Keratinocyte (primary cell): Measurements from ENCODE around the gene EXOC4. TPM values are rescaled to one million over a fixed set of nuclear protein-coding genes. Genes with fewer than 3 reads are reported as not detected.

ENCODE experiments used
- DNase-seq: peaks from one replicate; pipeline ENCODE4 v3.0.0-alpha.2; 2011; ENCODE audit warnings: low read depth, missing footprints, low spot score
- FAIRE-seq: peaks from 2 replicates; lab custom pipeline; 2011; peaks lifted over from hg19 to GRCh38; lab: Jason Lieb, UNC
- H2AFZ ChIP-seq: 2 replicates; pipeline ENCODE4 v1.6.0; 2012; ENCODE audit warnings: low read length, control low read depth, inconsistent platforms; ENCODE audit not compliant: control insufficient read depth
- H3K27ac ChIP-seq: 2 replicates; pipeline ENCODE4 v1.5.1; 2011; ENCODE audit warnings: low read length; ENCODE audit not compliant: control insufficient read depth, insufficient read depth
- H3K27me3 ChIP-seq: 3 replicates; pipeline ENCODE4 v1.6.0; 2011; ENCODE audit warnings: low read length; ENCODE audit not compliant: control insufficient read depth, insufficient read depth; ENCODE audit errors: extremely low read depth
- H3K36me3 ChIP-seq, 2 experiments: 2 replicates in 1 of 2; 3 replicates in 1 of 2; pipeline ENCODE4 v1.5.1; 2011; ENCODE audit warnings: low read length in 2 of 2, mild to moderate bottlenecking in 1 of 2; ENCODE audit not compliant: control insufficient read depth in 2 of 2, insufficient read depth in 2 of 2; ENCODE audit errors: extremely low read depth in 1 of 2
- H3K4me1 ChIP-seq: 3 replicates; pipeline ENCODE4 v1.5.1; 2011; ENCODE audit warnings: low read length; ENCODE audit not compliant: control insufficient read depth, insufficient read depth; ENCODE audit errors: extremely low read depth
- H3K4me2 ChIP-seq: 3 replicates; pipeline ENCODE4 v1.6.0; 2011; ENCODE audit warnings: low read depth, low read length; ENCODE audit not compliant: control insufficient read depth, insufficient read depth; ENCODE audit errors: extremely low read depth
- H3K4me3 ChIP-seq, 3 experiments: fragments of 200-600 bp in 1 of 3; sonication (generic) in 1 of 3; 2 replicates in 2 of 3; 3 replicates in 1 of 3; pipeline ENCODE4 v1.5.1; 2011 to 2016; ENCODE audit warnings: low read length in 3 of 3, mild to moderate bottlenecking in 3 of 3, control low read depth in 2 of 3, inconsistent platforms in 1 of 3, low read depth in 1 of 3, mixed read lengths in 1 of 3, mixed run types in 1 of 3, moderate library complexity in 1 of 3; ENCODE audit not compliant: control insufficient read depth in 2 of 3, insufficient read depth in 2 of 3; ENCODE audit errors: extremely low read depth in 1 of 3
- H3K79me2 ChIP-seq: 2 replicates; pipeline ENCODE4 v1.6.0; 2012; ENCODE audit warnings: low read length; ENCODE audit not compliant: control insufficient read depth, insufficient read depth
- H3K9ac ChIP-seq: 3 replicates; pipeline ENCODE4 v1.6.0; 2011; ENCODE audit warnings: low read length; ENCODE audit not compliant: control insufficient read depth, insufficient read depth; ENCODE audit errors: extremely low read depth
- H3K9me1 ChIP-seq: 3 replicates; pipeline ENCODE4 v1.6.0; 2011; ENCODE audit warnings: low read length; ENCODE audit not compliant: control insufficient read depth, insufficient read depth; ENCODE audit errors: extremely low read depth
- H3K9me3 ChIP-seq: 2 replicates; pipeline ENCODE4 v1.5.1; 2012; ENCODE audit warnings: low read depth, low read length; ENCODE audit not compliant: control insufficient read depth
- H4K20me1 ChIP-seq: 3 replicates; pipeline ENCODE4 v1.6.0; 2011; ENCODE audit warnings: low read length; ENCODE audit not compliant: control insufficient read depth, insufficient read depth; ENCODE audit errors: extremely low read depth
- CTCF ChIP-seq, 3 experiments: IDR thresholded peaks in 1 of 3; conservative IDR thresholded peaks in 1 of 3; optimal IDR thresholded peaks in 1 of 3; 2 replicates in 2 of 3; 3 replicates in 1 of 3; pipeline versions ENCODE3 to v1.5.1; 2011; ENCODE audit warnings: low read length in 3 of 3, mild to moderate bottlenecking in 3 of 3, moderate library complexity in 2 of 3, control low read depth in 1 of 3, inconsistent platforms in 1 of 3; ENCODE audit not compliant: insufficient read depth in 2 of 3; ENCODE audit errors: extremely low read depth in 1 of 3
- EZH2 ChIP-seq: IDR thresholded peaks from one replicate; pipeline ENCODE4 v1.6.1; 2012; ENCODE audit warnings: inconsistent platforms, mild to moderate bottlenecking, low read length, moderate library complexity
- dilution Hi-C: fragments of 300-500 bp; cut with MboI; formaldehyde crosslinking; loops from one replicate; pipeline ENCODE4 v1.7.0; 2020; ENCODE audit warnings: low sequenced_read_pairs; ENCODE audit not compliant: extremely low pct_ligation_motif_present
- polyA plus RNA-seq, 5 experiments: library from polyadenylated mRNA; depleted of rRNA in 3 of 5; stranded (reverse) in 3 of 5; stranded (forward) in 1 of 5; unstranded in 1 of 5; fragments of >200 nt; gene quantifications; 1 replicate in 1 of 5; 2 replicates in 3 of 5; 3 replicates in 1 of 5; pipeline versions ENCODE4 v1.2.1 to v1.2.3, GENCODE V29; 2011 to 2012; ENCODE audit warnings: missing spikeins in 2 of 5, low read depth in 1 of 5, low replicate concordance in 1 of 5

EXOC4 gene
- polyA plus RNA-seq, 1 donor (not counting 4 experiments of a cell fraction or from before 2014, with no cell fraction given) = 52.6 TPM

- Histone ChIP-seq H3K9me1 (no peaks in the 10 kb centered on the region), H4K20me1 (no peaks in the 10 kb centered on the region), H3K4me3 (no peak overlapping the region), H3K9me3 (no peaks in the 10 kb centered on the region), H3K4me2 (no peak overlapping the region), H3K36me3 (no peaks in the 10 kb centered on the region), H3K4me1 (no peaks in the 10 kb centered on the region), H3K9ac (no peak overlapping the region), H2AFZ (no peak overlapping the region), H3K27me3 (no peaks in the 10 kb centered on the region), H3K27ac (no peak overlapping the region), H3K79me2 (no peaks in the 10 kb centered on the region)
- dilution Hi-C loops = no loop called here
- TF ChIP-seq CTCF (optimal IDR thresholded peaks at IDR 0.05 in 1 of 3, IDR thresholded peaks at IDR 0.05 in 1 of 3, conservative IDR thresholded peaks at IDR 0.05 in 1 of 3; ENCODE audit: extremely low read depth in 1 of 3, insufficient read depth in 2 of 3, low read length in 3 of 3) (no peak), EZH2 (no peak)
- FAIRE-seq (no peak), DNase-seq (no peak)
These were observed 620.3 kb downstream of the EXOC4 start for GRCh38 chr7:133873187-133873586.

GRCh38 chr7:133873631-133874030 lies 620.8 kb downstream of the EXOC4 start:
- no peak overlapping the region for H2AFZ ChIP-seq
- H3K9ac ChIP-seq = no peak overlapping the region
- H3K4me3 ChIP-seq = no peak overlapping the region
- dilution Hi-C loops = no loop called here
- H3K36me3 ChIP-seq = no peaks in the 10 kb centered on the region
- H3K27me3 ChIP-seq = no peaks in the 10 kb centered on the region
- DNase-seq = no peak
- FAIRE-seq = no peak
- H3K27ac ChIP-seq = no peak overlapping the region
- no peaks in the 10 kb centered on the region for H3K9me3 ChIP-seq
- no peaks in the 10 kb centered on the region for H3K79me2 ChIP-seq
- TF ChIP-seq CTCF (optimal IDR thresholded peaks at IDR 0.05 in 1 of 3, IDR thresholded peaks at IDR 0.05 in 1 of 3, conservative IDR thresholded peaks at IDR 0.05 in 1 of 3; ENCODE audit: extremely low read depth in 1 of 3, insufficient read depth in 2 of 3, low read length in 3 of 3) (no peak), EZH2 (no peak)
- no peaks in the 10 kb centered on the region for H3K9me1 ChIP-seq
- H4K20me1 ChIP-seq = no peaks in the 10 kb centered on the region
- no peak overlapping the region for H3K4me2 ChIP-seq
- H3K4me1 ChIP-seq = no peaks in the 10 kb centered on the region
